Stimulated activated CD8-positive, alpha-beta memory T cell treated with anti-CD3 and anti-CD28 coated beads, Interleukin-7, amount 100 ng/mL, for 48 hours (primary cell): Measurements from ENCODE around the gene PLAAT3.
"Not testable (repeated sequence)": the region's sequence is repeated elsewhere in the genome, so short reads cannot be mapped to it uniquely, and the experiment has no call there.

Experiments
- DNase-seq, 2 donors: peaks; one replicate each; pipeline ENCODE4 v3.0.0-alpha.2; 2020; ENCODE audit warnings: low read depth in 1 of 2; ENCODE audit errors: extremely low read depth in 1 of 2

The PLAAT3 gene

DNA sequence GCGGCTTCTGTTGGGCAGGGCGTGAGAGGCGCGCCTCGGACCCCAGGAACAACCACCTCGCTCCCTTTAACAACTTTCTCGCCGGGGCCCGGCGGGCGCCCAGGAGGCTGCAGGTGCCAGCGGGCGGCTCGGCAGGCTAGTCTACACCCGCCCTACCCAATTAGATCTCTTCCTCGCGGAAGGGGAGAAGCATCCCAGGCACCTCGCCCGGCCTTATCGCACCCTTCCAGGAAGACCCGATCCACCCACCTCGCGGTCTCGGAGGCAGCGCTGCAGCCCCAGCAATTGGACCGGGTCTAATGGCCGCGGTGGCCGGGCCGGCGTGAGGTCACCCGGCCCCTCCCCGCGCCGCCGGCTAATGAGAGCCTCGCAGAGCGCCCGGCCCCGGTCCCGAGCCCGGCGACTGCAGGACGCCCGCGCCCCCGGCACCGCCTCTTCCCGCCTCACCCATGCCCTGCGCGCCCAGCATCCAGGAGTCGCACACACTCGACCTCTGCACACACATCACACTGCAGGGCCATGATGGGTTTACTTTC is at the start of gene PLAAT3:
Gene PLAAT3 (minus strand): TSS at position 298 of the 536 bp plus-strand sequence. CDS start 419 bp downstream, outside the sequence.
- peak in 1 of 2 donors; percentile 25 for DNase-seq

DNA sequence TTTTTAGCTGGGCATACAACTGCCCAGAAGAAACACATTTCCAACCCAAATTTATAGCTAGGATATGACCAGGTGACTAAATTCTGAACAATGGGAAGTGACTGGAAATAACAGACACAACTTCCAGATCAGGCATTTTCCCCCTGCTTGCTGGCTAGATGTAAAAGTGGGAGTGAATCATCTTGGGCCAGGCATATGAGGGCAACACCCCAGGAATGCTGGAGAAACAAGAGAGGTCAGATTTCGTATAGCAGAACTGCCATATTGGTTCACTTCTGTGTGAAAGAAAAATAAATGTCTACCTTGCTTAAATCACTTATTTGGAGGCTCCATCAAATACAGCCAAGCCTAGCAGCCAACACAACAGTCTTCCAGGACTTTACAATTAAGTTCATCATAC is 49.6 kb upstream of the PLAAT3 start:
- DNase-seq, result no peak

- no peak for DNase-seq
Measured at GRCh38 chr11:63660972-63661371, 46.7 kb upstream of the PLAAT3 start.

DNA sequence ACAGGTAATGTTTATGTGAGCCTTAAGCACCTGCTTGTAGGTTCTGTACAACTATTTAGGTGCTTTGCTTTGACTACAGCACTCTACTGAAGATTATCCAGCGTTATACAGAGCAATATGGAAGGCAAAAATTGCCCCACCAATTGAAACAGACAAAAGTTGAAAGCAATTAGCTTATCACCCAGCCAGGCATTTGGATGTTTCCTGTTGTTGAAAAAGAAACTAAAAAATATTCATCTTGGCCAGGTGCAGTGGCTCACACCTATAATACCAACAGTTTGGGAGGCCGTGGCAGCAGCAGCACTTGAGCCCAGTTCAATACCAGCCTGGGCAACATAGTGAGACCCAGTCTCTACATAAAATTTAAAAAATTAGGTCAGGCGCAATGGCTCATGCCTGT is 38.4 kb upstream of the PLAAT3 start:
- no peak for DNase-seq

- DNase-seq, result no peak
Measured at GRCh38 chr11:63643205-63643604, 29.0 kb upstream of the PLAAT3 start.

DNA sequence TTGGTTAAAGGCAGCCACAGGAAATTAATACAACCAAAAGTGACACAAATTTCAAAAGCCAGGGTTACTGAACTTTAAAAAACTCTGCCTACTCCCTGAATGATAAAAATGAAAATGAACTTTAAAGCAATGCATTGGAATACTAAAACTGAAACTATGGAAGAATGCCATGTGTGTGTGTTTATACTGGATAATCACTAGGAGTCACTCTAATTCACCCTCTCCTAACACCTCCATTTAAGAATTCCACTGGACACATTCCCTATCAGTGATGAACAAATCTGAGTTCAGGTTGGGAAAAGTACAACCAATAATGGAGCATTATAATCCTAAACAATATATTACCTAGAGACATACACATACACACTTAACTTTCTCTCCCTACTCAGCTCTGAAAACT is 27.5 kb upstream of the PLAAT3 start:
- DNase-seq, result no peak

- DNase-seq, result no peak
Measured at GRCh38 chr11:63639199-63639832, 25.1 kb upstream of the PLAAT3 start.

GRCh38 chr11:63638436-63638835 is 24.2 kb upstream of the PLAAT3 start:
- not testable (repeated sequence) for DNase-seq

DNA sequence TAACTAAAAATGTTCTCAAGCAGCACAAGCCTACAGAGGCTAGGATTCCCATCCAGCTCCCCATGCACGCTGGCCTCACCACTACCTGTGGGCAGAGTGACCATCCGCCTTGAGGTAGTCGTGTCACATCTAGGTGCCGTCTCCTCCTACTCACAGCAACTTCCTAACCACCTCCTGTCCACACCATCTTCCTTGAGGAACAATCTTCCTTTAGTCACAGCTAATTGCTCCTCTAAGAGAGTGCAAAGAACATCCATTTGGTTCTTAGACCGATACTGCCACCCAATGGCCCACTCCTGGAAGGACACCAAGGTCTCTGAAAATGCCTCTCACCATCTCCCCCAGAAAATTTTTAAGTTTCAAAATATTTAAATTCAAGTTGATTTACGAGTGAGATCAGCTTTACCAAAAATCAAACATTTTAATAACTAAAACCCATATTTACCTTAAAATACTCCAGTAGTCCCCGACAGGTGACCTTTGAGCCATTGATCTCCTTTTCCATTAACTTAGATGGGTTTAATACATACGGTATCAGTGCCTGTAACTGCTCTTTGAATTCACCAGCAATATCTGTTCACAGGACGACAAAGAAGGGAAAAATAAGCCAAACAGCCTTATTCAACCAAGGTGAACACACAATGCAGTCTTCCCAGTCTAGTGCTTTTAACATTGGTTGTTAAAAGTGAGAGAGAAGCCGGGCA is 21.7 kb upstream of the PLAAT3 start:
- peak; percentile 18 to 25 for DNase-seq

GRCh38 chr11:63629426-63629825 is 15.2 kb upstream of the PLAAT3 start:
- DNase-seq, result no peak

DNA sequence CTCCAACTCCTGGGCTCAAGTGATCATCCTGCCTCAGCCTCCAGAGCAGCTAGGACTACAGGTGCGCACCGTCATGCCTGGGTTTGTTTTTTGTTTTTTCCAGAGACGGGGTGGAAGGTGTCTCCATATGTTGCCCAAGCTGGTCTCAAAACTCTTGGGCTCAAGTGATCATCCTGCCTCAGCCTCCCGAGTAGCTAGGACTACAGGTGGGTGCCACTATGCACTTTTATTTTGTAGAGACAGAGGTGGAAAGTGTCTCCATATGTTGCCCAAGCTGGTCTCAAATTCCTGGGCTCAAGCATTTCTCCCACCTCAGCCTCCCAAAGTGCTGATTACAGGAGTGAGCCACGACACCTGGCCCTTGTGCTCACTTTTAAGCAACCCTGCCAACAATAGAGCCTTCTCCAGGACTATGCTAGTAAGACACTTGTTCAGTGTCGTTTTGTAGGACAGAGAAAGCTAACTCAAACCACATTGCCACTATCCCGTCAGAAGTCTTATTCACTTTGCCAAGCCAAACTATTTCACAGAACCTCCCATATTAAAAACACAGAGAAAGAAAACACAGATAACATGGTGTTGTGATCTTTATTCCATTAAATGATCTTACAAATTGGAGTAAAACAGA is 9.4 kb upstream of the PLAAT3 start:
- no peak for DNase-seq

DNA sequence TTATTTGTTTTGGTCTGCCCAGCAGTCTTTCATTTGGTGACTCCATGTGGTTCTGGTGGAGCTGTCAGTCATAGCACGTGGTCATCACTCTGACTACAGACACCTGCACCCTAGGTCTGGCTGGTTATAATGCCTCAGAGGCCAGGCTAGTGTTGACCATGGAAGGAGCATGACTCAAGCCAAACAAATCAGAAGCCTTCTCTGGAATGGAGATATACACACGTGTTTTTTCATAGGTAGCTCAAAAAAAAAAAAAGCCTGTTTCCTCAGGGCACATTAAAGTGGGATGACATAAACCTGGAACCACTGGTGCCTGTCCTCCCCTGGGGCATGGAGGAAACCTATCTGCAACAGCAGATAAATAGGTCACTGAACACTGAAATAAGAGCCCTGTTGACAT is 8.1 kb upstream of the PLAAT3 start:
- DNase-seq, result no peak

DNA sequence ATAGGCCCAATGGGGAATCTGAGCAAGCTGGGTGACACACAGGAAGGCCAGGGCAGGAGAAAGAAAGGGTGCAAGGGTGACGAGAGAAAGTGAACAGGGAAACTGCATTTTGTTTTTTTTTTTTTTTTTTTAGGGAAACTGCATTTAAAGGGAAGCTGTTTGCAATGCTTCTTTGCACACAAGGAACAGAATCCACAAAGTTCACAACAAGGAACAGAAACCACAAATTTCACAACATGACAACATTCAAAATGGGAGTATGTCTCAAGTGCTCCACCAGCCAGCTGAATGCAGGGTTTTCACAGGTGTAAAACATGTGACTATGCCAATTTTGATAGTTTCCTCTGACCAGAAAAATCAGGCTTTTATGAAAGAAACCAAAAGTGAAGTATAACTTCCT is 6.8 kb upstream of the PLAAT3 start:
- DNase-seq, result no peak

- DNase-seq, result no peak
Measured at GRCh38 chr11:63619967-63620366, 5.7 kb upstream of the PLAAT3 start.

- DNase-seq, result not testable (repeated sequence)
Measured at GRCh38 chr11:63617686-63618085, 3.5 kb upstream of the PLAAT3 start.

GRCh38 chr11:63616953-63617352 is 2.7 kb upstream of the PLAAT3 start:
- DNase-seq, result no peak

DNA sequence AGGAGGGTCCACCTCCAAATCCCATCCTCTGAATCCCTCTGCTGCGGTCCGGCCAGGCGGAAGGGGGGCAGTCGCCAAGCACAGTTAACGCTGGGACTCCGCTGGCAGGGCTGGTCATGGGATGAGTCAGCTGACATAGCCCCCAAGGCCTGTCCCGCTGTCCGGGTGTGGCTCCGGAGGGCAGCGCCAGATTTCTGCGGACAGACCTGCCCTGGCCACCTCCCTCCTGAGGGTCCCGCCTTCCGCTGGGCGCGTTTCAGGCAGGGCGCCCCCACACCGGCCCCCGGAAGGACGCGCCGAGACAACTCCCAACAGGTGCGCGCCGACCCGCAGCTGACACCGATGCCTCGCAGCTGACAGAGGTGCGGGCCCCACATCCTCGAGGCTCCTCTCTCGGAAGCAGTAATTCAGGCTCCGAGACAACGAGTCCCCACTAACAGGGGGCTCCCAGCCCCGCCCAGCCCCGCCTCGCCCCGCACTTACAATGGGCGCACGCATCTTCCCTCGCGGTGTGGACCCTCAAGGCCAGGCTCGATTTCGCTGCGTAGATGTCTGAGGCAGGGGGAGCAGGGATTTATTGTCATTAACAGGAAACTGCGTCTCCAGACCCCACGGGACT is 607 bp downstream of the PLAAT3 start:
- peak in 1 of 2 donors; percentile 15 for DNase-seq

GRCh38 chr11:63612181-63612580 is 2.1 kb downstream of the PLAAT3 start:
- DNase-seq, result no peak

DNA sequence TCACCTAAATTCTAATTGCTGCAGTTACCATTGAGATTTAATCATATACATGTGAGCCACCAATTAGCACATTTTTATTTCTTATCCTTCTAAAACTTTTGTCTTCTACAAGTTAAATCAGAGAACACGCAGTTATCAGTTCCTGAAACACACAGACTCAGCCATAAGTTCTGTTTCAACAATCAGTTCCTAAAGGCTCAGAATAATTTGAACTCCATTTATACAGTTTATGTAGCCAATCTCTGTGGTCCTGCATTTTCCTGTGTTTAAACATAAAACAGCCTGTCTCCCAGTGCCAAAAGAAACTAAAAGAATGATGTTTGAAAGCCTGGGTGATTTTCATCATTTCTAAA is 2.9 kb downstream of the PLAAT3 start:
- no peak for DNase-seq

DNA sequence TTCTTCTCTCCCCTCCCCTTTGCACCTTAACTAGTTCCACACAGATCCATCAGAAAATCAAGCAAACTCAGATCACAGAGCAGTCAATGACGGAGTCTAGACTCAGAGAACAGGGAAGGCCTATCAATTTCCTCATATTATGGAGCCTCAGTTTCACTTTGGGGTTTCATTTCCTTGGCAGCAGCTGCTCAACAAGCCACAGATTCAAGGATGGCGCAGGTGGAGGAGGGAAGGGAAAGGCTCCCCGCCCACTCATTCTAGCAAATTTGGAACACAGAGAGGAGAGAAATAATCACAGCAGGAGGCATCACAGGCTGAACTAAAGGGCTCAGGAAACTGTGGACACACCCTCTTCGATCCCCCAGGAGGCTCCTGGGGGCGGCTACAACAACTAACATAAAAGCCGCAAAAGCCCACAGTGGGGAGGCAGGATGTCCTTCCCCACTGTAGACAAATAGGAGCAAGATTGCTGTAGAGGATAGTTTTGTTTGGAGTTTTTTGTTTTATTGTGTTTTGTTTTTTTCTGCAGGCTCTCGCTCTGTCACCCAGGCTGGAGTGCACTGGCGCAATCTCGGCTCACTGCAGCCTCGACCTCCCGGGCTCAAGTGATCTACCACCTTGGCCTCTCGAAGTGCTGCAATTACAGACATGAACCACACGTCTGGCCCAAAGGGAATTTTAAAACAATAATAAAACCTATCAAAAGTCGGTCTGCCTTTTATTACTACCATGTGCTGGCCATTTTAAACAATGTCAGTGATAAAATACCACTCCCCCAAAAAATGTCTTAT is 3.4 kb downstream of the PLAAT3 start:
- DNase-seq, result no peak
